Measurements from ENCODE around the gene SLFN11. TPM values are rescaled to one million over a fixed set of nuclear protein-coding genes. Genes with fewer than 3 reads are reported as not detected.

Gene SLFN11
- total RNA-seq, 4 donors from 2014 or later: 3.6 to 73.4 (median 5.6) TPM

GRCh38 chr17:35352284-35352683, 21.1 kb downstream of the SLFN11 start:
- H3K4me1 ChIP-seq: no peaks in the 10 kb centered on the region
- no peaks in the 10 kb centered on the region for H3K9me3 ChIP-seq
- DNase-seq: no peak
- H3K36me3 ChIP-seq: peaks cover 0 to 5% (median 0%) of the 10 kb centered on the region in 3 donors
- no peak overlapping the region for H3K4me3 ChIP-seq
- no peak overlapping the region for H3K27ac ChIP-seq
- TF ChIP-seq POLR2A (IDR thresholded peaks at IDR 0.05): no peak
- TF ChIP-seq, protein P1, sequence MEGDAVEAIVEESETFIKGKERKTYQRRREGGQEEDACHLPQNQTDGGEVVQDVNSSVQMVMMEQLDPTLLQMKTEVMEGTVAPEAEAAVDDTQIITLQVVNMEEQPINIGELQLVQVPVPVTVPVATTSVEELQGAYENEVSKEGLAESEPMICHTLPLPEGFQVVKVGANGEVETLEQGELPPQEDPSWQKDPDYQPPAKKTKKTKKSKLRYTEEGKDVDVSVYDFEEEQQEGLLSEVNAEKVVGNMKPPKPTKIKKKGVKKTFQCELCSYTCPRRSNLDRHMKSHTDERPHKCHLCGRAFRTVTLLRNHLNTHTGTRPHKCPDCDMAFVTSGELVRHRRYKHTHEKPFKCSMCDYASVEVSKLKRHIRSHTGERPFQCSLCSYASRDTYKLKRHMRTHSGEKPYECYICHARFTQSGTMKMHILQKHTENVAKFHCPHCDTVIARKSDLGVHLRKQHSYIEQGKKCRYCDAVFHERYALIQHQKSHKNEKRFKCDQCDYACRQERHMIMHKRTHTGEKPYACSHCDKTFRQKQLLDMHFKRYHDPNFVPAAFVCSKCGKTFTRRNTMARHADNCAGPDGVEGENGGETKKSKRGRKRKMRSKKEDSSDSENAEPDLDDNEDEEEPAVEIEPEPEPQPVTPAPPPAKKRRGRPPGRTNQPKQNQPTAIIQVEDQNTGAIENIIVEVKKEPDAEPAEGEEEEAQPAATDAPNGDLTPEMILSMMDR (IDR thresholded peaks at IDR 0.05): no peak
- H3K27me3 ChIP-seq: no peaks in the 10 kb centered on the region

GRCh38 chr17:35350493-35350892, 22.9 kb downstream of the SLFN11 start:
- Histone ChIP-seq H3K27ac (no peak overlapping the region), H3K4me1 (peaks cover 0 to 11% (median 1%) of the 10 kb centered on the region in 4 donors), H3K4me3 (no peak overlapping the region), H3K36me3 (peaks cover 0 to 5% (median 0%) of the 10 kb centered on the region in 3 donors), H3K27me3 (no peaks in the 10 kb centered on the region), H3K9me3 (no peaks in the 10 kb centered on the region)
- no peak for DNase-seq
- TF ChIP-seq, protein P1 (IDR thresholded peaks at IDR 0.05): no peak
- no peak for TF ChIP-seq POLR2A (IDR thresholded peaks at IDR 0.05)

- H3K27me3 ChIP-seq: no peaks in the 10 kb centered on the region
- no peaks in the 10 kb centered on the region for H3K9me3 ChIP-seq
- TF ChIP-seq POLR2A (IDR thresholded peaks at IDR 0.05): peak in 1 of 2 donors; percentile 10
- TF ChIP-seq, protein P1 (IDR thresholded peaks at IDR 0.05): no peak
- H3K4me3 ChIP-seq: peak overlapping the region; percentile 42 to 47 (median 47)
- DNase-seq: peak; percentile 54 to 77 (median 63)
- no peaks in the 10 kb centered on the region for H3K36me3 ChIP-seq
- peaks cover 0 to 15% (median 6%) of the 10 kb centered on the region in 4 donors for H3K4me1 ChIP-seq
- peak overlapping the region; percentile 65 to 76 (median 72) for H3K27ac ChIP-seq
These were observed 27.3 kb downstream of the SLFN11 start for GRCh38 chr17:35345926-35346771.

- Histone ChIP-seq H3K36me3 (no peaks in the 10 kb centered on the region), H3K4me3 (peak overlapping the region; percentile 42 to 47 (median 47)), H3K9me3 (no peaks in the 10 kb centered on the region), H3K27me3 (no peaks in the 10 kb centered on the region), H3K27ac (peak overlapping the region; percentile 65 to 76 (median 72)), H3K4me1 (peaks cover 0 to 15% (median 6%) of the 10 kb centered on the region in 4 donors)
- DNase-seq: no peak
- TF ChIP-seq POLR2A (IDR thresholded peaks at IDR 0.05): no peak
- TF ChIP-seq, protein P1 (IDR thresholded peaks at IDR 0.05): no peak
These were observed 27.9 kb downstream of the SLFN11 start for GRCh38 chr17:35345445-35345925.

GRCh38 chr17:35344262-35344661, 29.2 kb downstream of the SLFN11 start:
- Histone ChIP-seq H3K27me3 (no peaks in the 10 kb centered on the region), H3K9me3 (no peaks in the 10 kb centered on the region), H3K4me1 (peaks cover 0 to 15% (median 6%) of the 10 kb centered on the region in 4 donors), H3K27ac (no peak overlapping the region), H3K4me3 (no peak overlapping the region), H3K36me3 (no peaks in the 10 kb centered on the region)
- no peak for TF ChIP-seq POLR2A (IDR thresholded peaks at IDR 0.05)
- TF ChIP-seq, protein P1 (IDR thresholded peaks at IDR 0.05): no peak
- DNase-seq: no peak

Measured in Peyer's patch (tissue), 4 donors.